B cell (primary cell): ENCODE results near the gene FTCD. TPM values are rescaled to one million over a fixed set of nuclear protein-coding genes. Genes with fewer than 3 reads are reported as not detected.

Experiments
- ATAC-seq: fragments of 200-7000 bp; cut with Tn5 transposase; one replicate; pipeline ENCODE4 v1.10.0; 2021; ENCODE audit warnings: low read depth, mild to moderate bottlenecking, moderate number of reproducible peaks, moderate library complexity
- CTCF ChIA-PET: fragments of 350-600 bp; sonication (Branson Sonifier 250); formaldehyde crosslinking; loops from one replicate; lab custom pipeline; 2021; ENCODE audit warnings: antibody characterized with exemption, inconsistent platforms; lab: Charles Lee
- POLR2A ChIA-PET: fragments of 350-600 bp; sonication (Branson Sonifier 250); formaldehyde crosslinking; loops from one replicate; lab custom pipeline; 2021; ENCODE audit warnings: antibody characterized with exemption; lab: Charles Lee
- DNase-seq: peaks from one replicate; pipeline ENCODE4 v3.0.0; 2013
- H2AFZ ChIP-seq: 2 replicates; pipeline ENCODE4 v1.6.1; 2012; ENCODE audit warnings: mild to moderate bottlenecking, low read depth, low read length; ENCODE audit not compliant: insufficient read depth, poor library complexity, severe bottlenecking
- H3K27ac ChIP-seq, 2 donors: 1 replicate in 1 of 2; 2 replicates in 1 of 2; pipeline ENCODE4 v1.5.1; 2012 to 2013; ENCODE audit warnings: low read length in 2 of 2, mild to moderate bottlenecking in 2 of 2, moderate library complexity in 1 of 2
- H3K27me3 ChIP-seq, 4 experiments: fragments of 200-600 bp in 1 of 4; sonication (generic) in 1 of 4; replicated peaks in 1 of 4; 1 replicate in 2 of 4; 2 replicates in 2 of 4; pipeline versions ENCODE4 v1.6.1 to v1.7.0; 2013 to 2016; ENCODE audit warnings: low read length in 3 of 4, mild to moderate bottlenecking in 2 of 4, mixed read lengths in 1 of 4, moderate library complexity in 1 of 4; ENCODE audit not compliant: insufficient read depth in 4 of 4, control insufficient read depth in 3 of 4; ENCODE audit errors: control extremely low read depth in 1 of 4
- H3K36me3 ChIP-seq, 2 experiments: replicated peaks in 1 of 2; 1 replicate in 1 of 2; 2 replicates in 1 of 2; pipeline versions ENCODE4 v1.6.1 to v1.7.1; 2013; ENCODE audit warnings: low read length in 1 of 2; ENCODE audit not compliant: insufficient read depth in 2 of 2, control insufficient read depth in 1 of 2; ENCODE audit errors: control extremely low read depth in 1 of 2, extremely low read depth in 1 of 2
- H3K4me1 ChIP-seq, 2 donors: fragments of 200-600 bp in 1 of 2; sonication (generic) in 1 of 2; 1 replicate in 1 of 2; 2 replicates in 1 of 2; pipeline versions ENCODE4 v1.5.1 to v1.6.1; 2013 to 2017; ENCODE audit warnings: low read length in 2 of 2; ENCODE audit not compliant: control insufficient read depth in 2 of 2, insufficient read depth in 2 of 2
- H3K4me2 ChIP-seq: replicated peaks from 2 replicates; pipeline ENCODE3; 2012; ENCODE audit warnings: mild to moderate bottlenecking, low read depth, low read length; ENCODE audit not compliant: poor library complexity, severe bottlenecking
- H3K4me3 ChIP-seq, 5 experiments: fragments of 200-600 bp in 1 of 5; sonication (generic) in 1 of 5; 1 replicate in 3 of 5; 2 replicates in 2 of 5; pipeline versions ENCODE4 v1.5.1 to v1.7.0; 2011 to 2016; ENCODE audit warnings: low read length in 4 of 5, mild to moderate bottlenecking in 4 of 5, low read depth in 2 of 5, control low read depth in 1 of 5, moderate library complexity in 1 of 5; ENCODE audit not compliant: insufficient read depth in 1 of 5; ENCODE audit errors: control extremely low read depth in 1 of 5, extremely low read depth in 1 of 5
- H3K79me2 ChIP-seq: fragments of 200-600 bp; sonication (generic); one replicate; pipeline ENCODE4 v1.6.0; 2016; ENCODE audit warnings: low read length; ENCODE audit not compliant: control insufficient read depth, insufficient read depth
- H3K9ac ChIP-seq: fragments of 200-600 bp; sonication (generic); 2 replicates; pipeline ENCODE4 v1.6.1; 2017; ENCODE audit warnings: mild to moderate bottlenecking, low read length, moderate library complexity
- H3K9me3 ChIP-seq, 3 donors: one replicate each; pipeline versions ENCODE4 v1.6.1 to v1.7.1; 2013; ENCODE audit warnings: low read length in 2 of 3; ENCODE audit not compliant: control insufficient read depth in 2 of 3, insufficient read depth in 1 of 3; ENCODE audit errors: control extremely low read depth in 1 of 3
- H4K20me1 ChIP-seq: 2 replicates; pipeline ENCODE4 v1.6.0; 2012; ENCODE audit warnings: mild to moderate bottlenecking, low read length; ENCODE audit not compliant: insufficient read depth, control insufficient read depth, poor library complexity, severe bottlenecking
- H3K27ac Mint-ChIP-seq: one replicate; pipeline ENCODE4 v1.8.0; 2021; ENCODE audit warnings: mixed read lengths
- H3K27me3 Mint-ChIP-seq: one replicate; pipeline ENCODE4 v1.8.0; 2021; ENCODE audit warnings: mixed read lengths
- H3K4me1 Mint-ChIP-seq: one replicate; pipeline ENCODE4 v1.8.0; 2021; ENCODE audit warnings: mixed read lengths
- H3K4me3 Mint-ChIP-seq: one replicate; pipeline ENCODE4 v1.8.0; 2021; ENCODE audit warnings: mixed read lengths
- H3K9me3 Mint-ChIP-seq: one replicate; pipeline ENCODE4 v1.8.0; 2022; ENCODE audit warnings: mixed read lengths; ENCODE audit not compliant: insufficient read depth
- EZH2 ChIP-seq: IDR thresholded peaks from 2 replicates; pipeline ENCODE4 v1.6.1; 2012; ENCODE audit warnings: borderline replicate concordance, low read depth, mild to moderate bottlenecking, moderate library complexity, low read length; ENCODE audit not compliant: insufficient read depth, poor library complexity, severe bottlenecking
- WGBS: methylation state at CpG from one replicate; pipeline ENCODE4 v1.1.5; 2013; ENCODE audit warnings: missing lambda C conversion rate; ENCODE audit not compliant: insufficient coverage; 5-methylcytosine and 5-hydroxymethylcytosine counted together
- intact Hi-C: fragments of 100-400 bp; cut with micrococcal nuclease; formaldehyde crosslinking; loops from one replicate; pipeline ENCODE4 v1.10.0; 2022
- polyA plus RNA-seq: library from polyadenylated mRNA; depleted of rRNA; stranded (reverse); fragments of >200 nt; gene quantifications from 2 replicates; pipeline ENCODE4 v1.2.3, GENCODE V29; 2012
- total RNA-seq, 2 donors: library from RNA; stranded (reverse); fragments of 120-200 nt in 1 of 2; gene quantifications; 1 replicate in 1 of 2; 2 replicates in 1 of 2; pipeline versions ENCODE4 v1.2.3 to v1.2.4, GENCODE V29; 2013 to 2022
- TF ChIP-seq, protein P1 (sequence below): fragments of 200-600 bp; IDR thresholded peaks from one replicate; pipeline ENCODE4 v1.8.0; 2022; ENCODE audit warnings: antibody characterized with exemption, mild to moderate bottlenecking

The FTCD gene
- total and polyA plus RNA-seq, 2 donors (not counting 1 experiment from before 2014, with no cell fraction given), result 0.22 to 0.39 TPM

DNA sequence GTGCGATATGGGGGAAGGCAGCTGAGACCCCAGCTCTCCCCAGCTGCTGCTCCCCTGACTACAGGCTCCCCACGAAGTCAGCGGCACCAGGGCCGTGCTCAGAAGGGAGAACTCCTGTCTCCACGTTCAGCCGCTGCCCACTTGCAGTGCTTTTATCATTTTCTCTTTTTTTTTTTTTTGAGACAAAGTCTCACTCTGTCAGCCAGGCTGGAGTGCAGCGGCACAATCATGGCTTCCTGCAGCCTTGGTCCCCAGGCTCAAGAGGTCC, 933 bp upstream of the FTCD start:
- no peaks in the 10 kb centered on the region for H3K27me3 ChIP-seq
- H2AFZ ChIP-seq, result no peak overlapping the region
- no peak overlapping the region for H3K27ac ChIP-seq
- no peak overlapping the region for H3K4me2 ChIP-seq
- ChIA-PET POLR2A (no interaction called here), CTCF (no interaction called here)
- no peak overlapping the region for H3K9ac ChIP-seq
- H3K9me3 Mint-ChIP-seq, result no peaks in the 10 kb centered on the region
- H3K36me3 ChIP-seq, result no peaks in the 10 kb centered on the region
- H3K27me3 Mint-ChIP-seq, result no peaks in the 10 kb centered on the region
- H3K4me1 ChIP-seq, result peaks cover 0 to 5% of the 10 kb centered on the region in 2 donors
- H3K27ac Mint-ChIP-seq, result no peak overlapping the region
- no peaks in the 10 kb centered on the region for H3K4me1 Mint-ChIP-seq
- peaks cover 0 to 6% (median 0%) of the 10 kb centered on the region in 3 donors for H3K9me3 ChIP-seq
- TF ChIP-seq, protein P1, sequence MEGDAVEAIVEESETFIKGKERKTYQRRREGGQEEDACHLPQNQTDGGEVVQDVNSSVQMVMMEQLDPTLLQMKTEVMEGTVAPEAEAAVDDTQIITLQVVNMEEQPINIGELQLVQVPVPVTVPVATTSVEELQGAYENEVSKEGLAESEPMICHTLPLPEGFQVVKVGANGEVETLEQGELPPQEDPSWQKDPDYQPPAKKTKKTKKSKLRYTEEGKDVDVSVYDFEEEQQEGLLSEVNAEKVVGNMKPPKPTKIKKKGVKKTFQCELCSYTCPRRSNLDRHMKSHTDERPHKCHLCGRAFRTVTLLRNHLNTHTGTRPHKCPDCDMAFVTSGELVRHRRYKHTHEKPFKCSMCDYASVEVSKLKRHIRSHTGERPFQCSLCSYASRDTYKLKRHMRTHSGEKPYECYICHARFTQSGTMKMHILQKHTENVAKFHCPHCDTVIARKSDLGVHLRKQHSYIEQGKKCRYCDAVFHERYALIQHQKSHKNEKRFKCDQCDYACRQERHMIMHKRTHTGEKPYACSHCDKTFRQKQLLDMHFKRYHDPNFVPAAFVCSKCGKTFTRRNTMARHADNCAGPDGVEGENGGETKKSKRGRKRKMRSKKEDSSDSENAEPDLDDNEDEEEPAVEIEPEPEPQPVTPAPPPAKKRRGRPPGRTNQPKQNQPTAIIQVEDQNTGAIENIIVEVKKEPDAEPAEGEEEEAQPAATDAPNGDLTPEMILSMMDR, result no peak
- TF ChIP-seq EZH2, result no peak
- intact Hi-C loops, result no loop called here
- no peak for DNase-seq
- ATAC-seq, result no peak
- H3K79me2 ChIP-seq, result no peaks in the 10 kb centered on the region
- 95% methylated on average over 6 of the region's 7 CpGs for WGBS
- H3K4me3 ChIP-seq, result no peak overlapping the region
- no peaks in the 10 kb centered on the region for H4K20me1 ChIP-seq
- H3K4me3 Mint-ChIP-seq, result no peak overlapping the region

GRCh38 chr21:46154955-46155513, 345 bp downstream of the FTCD start:
- ATAC-seq (no peak), DNase-seq (no peak)
- Mint-ChIP-seq H3K4me3 (no peak overlapping the region), H3K27ac (no peak overlapping the region), H3K27me3 (no peaks in the 10 kb centered on the region), H3K4me1 (no peaks in the 10 kb centered on the region), H3K9me3 (no peaks in the 10 kb centered on the region)
- intact Hi-C loops, result no loop called here
- H4K20me1 ChIP-seq, result no peaks in the 10 kb centered on the region
- 93% methylated on average over 16 of the region's 16 CpGs for whole genome bisulfite sequencing
- TF ChIP-seq, protein P1, result no peak
- TF ChIP-seq EZH2, result no peak
- no peaks in the 10 kb centered on the region for H3K36me3 ChIP-seq
- H3K4me1 ChIP-seq, result peaks cover 0 to 5% of the 10 kb centered on the region in 2 donors
- no peaks in the 10 kb centered on the region for H3K79me2 ChIP-seq
- no peaks in the 10 kb centered on the region for H3K9me3 ChIP-seq
- no peak overlapping the region for H3K9ac ChIP-seq
- no peaks in the 10 kb centered on the region for H3K27me3 ChIP-seq
- ChIA-PET POLR2A (interaction anchor here (0.5 kb wide), 1 partner anchor 1224 kb away, joined by 4 read pairs; no protein-coding TSS in a partner anchor), CTCF (interaction anchor here (2.9 kb wide), 1 partner anchor 12 kb away, joined by 12 read pairs; no protein-coding TSS in a partner anchor)
- no peak overlapping the region for H3K27ac ChIP-seq
- no peak overlapping the region for H3K4me3 ChIP-seq
- H3K4me2 ChIP-seq, result no peak overlapping the region
- no peak overlapping the region for H2AFZ ChIP-seq
